NK-92 (cell line): ENCODE measurements around the gene VTI1A.
"Not testable (repeated sequence)": the region's sequence is repeated elsewhere in the genome, so short reads cannot be mapped to it uniquely, and the experiment has no call there.

Experiments used
- DNase-seq: peaks from one replicate; lab custom pipeline; 2025; ENCODE audit not compliant: unreplicated experiment; lab: John Stamatoyannopoulos, UW

Gene VTI1A

GRCh38 chr10:112851181-112851580 lies 404.2 kb downstream of the VTI1A start:
- DNase-seq = no peak

GRCh38 chr10:112851588-112852211 lies 404.7 kb downstream of the VTI1A start:
- DNase-seq = no peak

GRCh38 chr10:112852306-112852705 lies 405.3 kb downstream of the VTI1A start:
- no peak for DNase-seq

GRCh38 chr10:112855134-112855533 lies 408.1 kb downstream of the VTI1A start:
- DNase-seq = no peak

- DNase-seq = no peak
Measured at GRCh38 chr10:112857493-112857892, 410.5 kb downstream of the VTI1A start.

- no peak for DNase-seq
Measured at GRCh38 chr10:112858986-112859651, 412.1 kb downstream of the VTI1A start.

GRCh38 chr10:112859793-112860192 lies 412.8 kb downstream of the VTI1A start:
- no peak for DNase-seq

GRCh38 chr10:112863461-112863860 lies 416.4 kb downstream of the VTI1A start:
- not testable (repeated sequence) for DNase-seq
